Myocyte (in vitro differentiated cells): ENCODE results near the gene USP35. TPM values are rescaled to one million over a fixed set of nuclear protein-coding genes. Genes with fewer than 3 reads are reported as not detected.
"Not testable (repeated sequence)": the region's sequence is repeated elsewhere in the genome, so short reads cannot be mapped to it uniquely, and the experiment has no call there.

ENCODE experiments used
- DNase-seq: peaks from one replicate; pipeline ENCODE4 v3.0.0-alpha.2; 2012; ENCODE audit warnings: low read depth
- total RNA-seq: library from RNA; depleted of rRNA; stranded (reverse); fragments of >200 nt; gene quantifications from 2 replicates; pipeline ENCODE4 v1.2.3, GENCODE V29; 2014

The USP35 gene
- total RNA-seq, 1 donor from 2014 or later: 8.1 TPM

DNA sequence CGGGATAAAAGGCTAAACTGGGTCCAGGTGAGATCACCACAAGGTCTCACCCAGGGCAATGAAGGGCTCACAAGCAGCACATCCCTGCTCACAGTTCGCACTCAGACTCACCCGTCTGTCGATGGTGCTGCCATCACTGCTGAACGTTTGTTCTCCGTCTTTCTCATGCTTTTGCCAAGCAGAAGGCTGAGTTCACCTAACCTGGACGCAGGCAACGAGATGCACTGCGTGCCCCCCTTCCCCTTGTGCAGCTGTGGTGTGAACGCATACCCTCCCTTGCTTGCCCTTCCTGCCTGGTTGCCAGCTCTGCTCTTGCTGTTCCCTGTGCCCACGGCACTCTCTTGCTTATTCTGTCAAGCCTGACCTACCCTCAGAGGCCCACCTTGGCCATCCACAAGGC is 18.3 kb upstream of the USP35 start:
- DNase-seq: no peak

DNA sequence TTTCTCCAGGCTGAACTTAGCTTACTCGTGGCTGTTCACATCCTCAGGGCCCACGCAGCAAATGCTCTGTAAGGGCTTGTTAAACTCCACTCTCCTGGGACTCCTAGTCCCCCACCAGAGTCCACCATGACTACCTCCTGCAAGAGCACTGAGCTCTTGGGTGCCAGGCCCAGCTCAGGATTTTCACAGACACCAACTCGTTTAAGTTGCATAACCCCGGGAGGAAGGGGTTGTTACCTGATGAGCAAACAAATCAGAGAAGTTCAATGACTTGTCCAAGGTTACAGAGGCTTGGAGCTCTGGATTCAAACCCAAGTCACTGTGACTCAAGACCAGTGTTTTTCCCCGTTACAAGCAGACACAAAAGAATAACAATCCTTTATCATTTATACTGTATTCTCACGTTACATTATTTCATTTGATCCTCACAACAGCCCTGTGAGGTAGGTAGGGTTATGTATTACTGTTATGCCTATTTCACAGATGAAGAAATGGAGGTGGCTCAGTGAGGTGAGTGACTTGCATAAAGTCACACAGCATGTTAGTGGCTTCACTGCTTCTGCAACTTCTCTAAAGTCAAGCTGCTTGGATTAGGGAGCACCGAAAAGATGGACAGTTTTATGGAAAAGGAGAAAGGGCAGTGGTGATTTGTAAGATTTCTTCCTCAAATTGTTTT is 17.7 kb upstream of the USP35 start:
- DNase-seq: no peak

DNA sequence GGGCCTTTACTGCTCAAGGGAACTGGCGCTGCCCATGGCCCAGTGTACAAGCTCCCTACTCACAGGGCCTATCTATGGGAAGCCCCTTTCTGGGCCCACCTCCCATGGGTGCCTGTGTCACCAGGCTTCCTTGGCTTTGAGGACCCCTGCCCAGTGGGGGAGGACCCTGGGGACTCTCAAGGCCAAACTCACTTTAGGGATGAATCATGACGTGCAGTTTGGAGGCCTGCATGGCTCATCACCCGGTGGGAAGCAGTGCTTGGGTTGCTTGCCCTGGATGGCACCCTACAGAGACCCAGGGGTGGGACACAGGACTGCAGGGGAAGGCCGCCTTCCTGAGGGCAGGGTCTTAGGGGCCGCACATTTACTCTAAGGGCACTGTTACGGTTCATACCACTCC is 16.8 kb upstream of the USP35 start:
- no peak for DNase-seq

DNA sequence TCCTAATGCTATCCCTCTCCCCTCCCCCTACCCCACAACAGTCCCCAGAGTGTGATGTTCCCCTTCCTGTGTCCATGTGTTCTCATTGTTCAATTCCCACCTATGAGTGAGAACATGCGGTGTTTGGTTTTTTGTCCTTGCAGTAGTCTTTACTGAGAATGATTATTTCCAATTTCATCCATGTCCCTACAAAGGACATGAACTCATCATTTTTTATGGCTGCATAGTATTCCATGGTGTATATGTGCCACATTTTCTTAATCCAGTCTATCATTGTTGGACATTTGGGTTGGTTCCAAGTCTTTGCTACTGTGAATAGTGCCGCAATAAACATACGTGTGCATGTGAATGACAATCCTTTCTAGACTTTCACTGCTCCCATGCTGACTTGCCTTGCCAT is 12.9 kb upstream of the USP35 start:
- DNase-seq: not testable (repeated sequence)

DNA sequence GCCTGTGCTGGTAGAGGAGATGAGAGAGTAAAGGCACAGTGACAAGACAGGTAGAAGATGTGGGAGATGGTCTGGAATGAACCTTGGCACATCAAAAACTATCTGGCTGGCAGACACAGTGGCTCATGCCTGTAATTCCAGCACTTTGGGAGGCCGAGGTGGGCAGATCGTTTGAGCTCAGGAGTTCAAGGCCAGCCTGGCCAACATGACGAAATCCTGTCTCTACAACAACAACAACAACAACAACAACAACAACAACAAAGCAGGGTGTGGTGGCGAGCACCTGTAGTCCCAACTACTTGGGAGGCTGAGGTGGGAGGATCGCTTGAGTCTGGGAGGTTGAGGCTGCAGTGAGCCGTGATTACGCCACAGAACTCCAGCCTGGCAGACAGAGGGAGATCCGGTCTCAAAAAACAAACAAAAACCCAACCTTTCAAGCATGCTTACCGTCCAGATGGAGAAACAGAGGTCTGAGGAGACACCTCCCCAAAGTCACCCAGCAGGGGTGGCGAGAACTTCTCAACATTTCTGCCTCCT is 12.0 kb upstream of the USP35 start:
- no peak for DNase-seq

DNA sequence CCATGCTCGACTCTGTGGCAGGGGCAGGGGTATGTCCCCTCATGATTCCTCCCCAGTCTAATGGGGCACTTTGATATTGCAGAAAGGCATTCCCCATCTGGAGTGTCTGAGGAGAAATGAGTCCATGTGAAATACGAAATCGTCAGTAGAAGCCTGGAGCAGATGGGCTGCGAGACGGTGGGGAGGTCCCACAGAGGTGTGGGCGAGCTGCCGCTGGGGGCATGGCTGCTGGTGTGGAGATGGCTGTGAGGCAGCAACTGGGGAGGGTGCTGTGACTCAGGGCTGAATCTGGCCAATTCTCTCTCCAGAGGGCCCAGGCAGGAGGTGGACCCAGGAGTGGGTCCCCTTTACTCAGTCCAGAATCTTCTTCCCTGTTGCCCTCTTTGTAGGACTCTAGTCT is 11.5 kb upstream of the USP35 start:
- no peak for DNase-seq

DNA sequence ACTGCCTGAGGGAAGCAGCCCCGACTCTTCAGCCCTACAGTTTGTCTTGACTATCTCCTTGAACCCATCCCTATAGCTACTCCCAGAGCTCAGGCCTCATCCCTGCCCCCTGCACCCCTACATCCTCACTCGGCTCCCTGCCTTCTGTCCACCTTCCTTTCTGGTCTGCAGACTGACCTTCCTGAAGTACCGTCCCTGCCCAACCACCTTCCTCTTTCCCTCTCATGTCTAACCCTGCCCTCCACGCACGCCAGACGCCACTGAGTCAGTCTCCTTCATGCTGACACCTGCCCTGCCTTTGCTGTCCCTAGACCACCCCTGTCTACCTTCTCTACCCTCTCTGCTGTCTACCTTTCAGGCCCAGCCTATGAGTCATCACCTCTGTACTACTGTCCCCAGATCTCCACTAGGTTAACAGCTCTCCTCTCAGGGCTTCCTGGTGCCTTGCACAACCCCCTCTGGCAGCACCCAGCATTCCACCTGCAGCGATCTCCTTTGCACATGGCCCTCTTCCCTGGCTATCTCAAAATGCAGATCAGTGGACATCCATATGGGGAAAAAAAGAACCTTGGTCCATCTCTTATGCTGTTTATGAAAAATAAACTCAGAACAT is 9.2 kb upstream of the USP35 start:
- DNase-seq: no peak

DNA sequence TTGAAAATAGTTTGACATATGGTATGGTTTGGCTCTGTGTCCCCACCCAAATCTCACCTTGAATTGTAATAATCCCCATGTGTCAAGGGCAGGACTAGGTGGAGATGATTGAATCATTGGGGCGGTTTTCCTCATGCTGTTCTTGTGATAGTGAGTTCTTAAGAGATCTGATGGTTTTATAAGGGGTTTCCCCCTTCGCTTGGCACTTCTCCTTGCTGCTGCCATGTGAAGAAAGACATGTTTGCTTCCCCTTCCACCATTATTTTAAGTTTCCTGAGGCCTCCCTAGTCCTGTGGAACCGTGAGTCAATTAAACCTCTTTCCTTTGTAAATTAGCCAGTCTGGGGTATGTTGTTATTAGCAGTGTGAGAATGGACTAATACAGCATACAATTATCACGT is 8.0 kb upstream of the USP35 start:
- DNase-seq: no peak

DNA sequence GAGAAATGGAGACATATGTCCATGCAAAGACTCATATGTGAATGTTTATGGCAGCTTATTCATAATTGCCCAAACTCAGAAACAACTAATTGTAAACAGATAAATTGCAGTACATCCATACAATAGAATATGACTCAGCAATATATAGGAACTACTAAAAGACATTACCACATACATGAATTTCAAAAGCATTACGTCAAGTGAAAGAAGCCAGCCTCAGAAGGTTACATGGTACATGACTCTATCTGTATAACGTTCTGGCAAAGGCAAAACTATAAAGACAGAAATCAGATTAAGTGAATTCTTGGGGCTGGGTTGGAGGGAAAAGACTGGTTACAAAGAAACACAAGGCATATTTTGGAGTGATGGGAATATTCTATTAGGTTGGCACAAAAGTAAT is 7.5 kb upstream of the USP35 start:
- DNase-seq: no peak

DNA sequence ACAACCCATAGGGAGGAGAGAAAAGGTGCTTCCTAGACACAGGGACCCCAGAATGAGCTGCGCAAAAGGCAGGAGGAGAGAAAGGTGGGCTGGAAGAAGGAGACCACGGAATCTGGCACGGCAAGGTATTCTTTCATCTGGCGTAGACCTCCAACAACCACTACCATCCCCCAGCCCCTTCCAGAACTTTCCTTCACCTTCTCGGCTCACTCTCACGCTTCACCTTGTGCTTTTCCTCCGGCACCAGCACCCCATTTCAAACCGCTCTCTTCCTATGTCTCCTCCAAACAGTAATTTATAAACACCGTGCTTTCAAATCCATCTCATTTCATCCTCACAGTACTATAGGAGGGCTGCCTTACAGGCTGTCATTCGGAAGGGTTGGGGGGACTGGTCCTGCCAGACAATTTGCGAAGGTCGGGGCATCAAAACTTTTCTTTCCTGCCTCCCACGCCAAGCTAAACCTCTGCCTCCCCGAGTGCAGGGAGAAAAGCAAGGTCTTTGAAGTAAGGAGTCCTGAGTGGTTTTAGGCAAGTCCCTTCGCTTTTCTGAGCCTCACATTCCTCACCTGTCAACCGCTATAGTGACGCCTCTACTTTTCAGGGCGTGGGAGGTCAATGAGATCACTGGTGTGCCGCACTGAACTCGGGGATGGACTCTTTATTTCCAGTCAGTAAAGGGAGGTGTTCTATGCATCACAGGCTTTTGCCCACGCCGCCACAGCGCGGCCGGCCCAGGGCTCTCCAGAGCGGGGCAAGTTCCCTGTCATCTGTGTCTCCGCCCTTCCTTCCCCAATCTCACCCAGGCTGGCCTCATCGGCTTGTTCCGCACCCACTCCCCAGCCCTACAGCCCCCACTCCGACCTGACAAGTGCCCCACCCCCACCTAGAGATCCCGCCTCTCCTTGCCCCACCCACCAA is 1.1 kb upstream of the USP35 start:
- no peak for DNase-seq

DNA sequence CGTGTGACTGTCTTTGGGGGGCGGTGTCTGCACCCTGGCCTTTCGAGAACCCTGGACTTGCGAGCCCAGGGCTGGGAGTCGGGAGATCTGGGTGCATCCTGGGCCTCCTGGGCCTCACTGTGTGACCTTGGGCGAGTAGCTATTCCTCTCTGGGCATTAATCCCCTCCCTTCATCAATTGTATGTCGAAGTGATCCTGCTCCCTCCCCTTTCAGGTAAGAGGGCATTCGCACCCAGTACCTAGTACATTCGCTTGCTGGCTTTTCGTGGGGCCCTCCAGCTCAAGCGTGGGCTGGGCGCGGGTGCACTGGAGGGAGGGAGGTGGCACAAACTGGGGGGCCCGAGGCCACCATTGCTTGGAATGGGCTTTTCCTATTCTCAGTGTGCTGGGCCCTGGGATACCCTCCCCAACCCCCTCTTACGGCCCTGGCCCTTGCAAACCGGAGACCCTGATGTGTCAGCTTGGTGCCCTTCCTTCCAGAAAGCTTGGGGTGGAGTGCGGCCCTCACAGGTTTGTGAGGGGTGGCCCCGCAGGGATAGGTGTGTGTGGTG is 530 bp downstream of the USP35 start:
- no peak for DNase-seq

DNA sequence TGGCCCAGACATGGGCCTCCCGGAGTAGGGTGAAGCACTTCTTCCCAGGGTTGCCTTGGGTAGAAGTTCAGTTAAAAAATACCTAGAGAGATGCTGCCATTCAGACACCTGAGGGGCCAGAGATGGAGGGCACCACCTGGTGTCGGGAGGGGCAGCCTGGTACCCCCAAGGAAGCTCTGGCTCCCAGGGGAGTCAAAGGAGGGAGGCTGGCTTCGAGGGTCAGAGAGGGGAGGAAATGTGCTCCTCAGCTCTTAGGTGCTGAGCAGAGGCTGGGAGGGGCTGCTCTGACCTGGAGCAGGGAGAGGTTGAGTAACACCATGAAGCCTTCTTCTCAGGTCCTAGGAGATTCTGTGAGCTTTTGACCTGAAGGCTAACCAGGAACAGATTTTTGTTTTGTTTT is 1.1 kb downstream of the USP35 start:
- DNase-seq: no peak

DNA sequence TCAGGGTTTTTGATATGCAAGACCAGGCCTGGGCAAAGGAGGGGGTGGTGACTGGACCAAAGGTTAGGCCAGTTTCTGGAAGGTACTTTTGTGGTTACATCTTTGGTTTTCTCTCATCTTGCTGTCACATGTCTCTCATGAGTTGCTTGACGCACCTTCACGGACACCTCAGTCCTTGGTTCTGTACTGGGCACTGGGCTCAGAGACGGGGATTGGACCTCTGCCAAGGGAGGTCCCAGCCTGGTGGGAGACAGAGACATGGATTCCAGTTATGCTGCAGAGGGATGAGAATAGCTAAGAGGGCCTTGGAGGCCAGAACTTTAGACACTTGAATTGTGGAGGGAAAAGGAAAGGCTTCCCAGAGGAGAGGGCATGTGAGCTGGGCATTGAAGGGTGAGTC is 1.7 kb downstream of the USP35 start:
- DNase-seq: no peak

DNA sequence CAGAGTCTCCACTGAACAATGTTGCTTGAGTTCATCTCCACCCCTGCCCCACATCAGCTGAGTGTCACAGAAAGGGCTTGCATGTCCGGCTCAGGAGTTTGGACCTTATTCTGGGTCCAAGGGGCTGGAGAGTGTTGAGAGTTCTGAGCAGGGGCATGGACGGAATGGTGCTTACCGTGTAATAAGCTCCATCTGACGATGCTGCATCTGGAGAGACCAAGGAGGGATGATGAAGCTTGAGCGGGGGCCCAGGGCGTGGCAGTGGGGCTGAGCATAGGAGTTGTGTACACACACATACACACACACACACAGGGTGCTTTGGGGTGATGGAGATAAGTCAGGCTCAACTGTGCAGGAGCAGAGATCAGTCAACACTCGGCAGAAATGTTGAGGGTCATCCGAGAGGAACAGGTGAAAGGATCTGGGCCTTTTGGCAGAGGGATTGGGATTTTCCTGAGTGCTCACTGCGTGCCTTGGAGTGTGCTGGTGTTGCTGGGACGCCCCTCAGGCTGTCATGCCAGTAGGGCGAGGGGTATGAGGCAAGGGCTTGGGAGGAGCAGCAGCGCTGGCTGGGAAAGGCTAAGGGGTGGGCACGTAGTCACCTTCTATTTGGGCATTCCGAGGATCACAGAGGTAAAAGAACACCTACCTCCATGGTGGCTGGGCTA is 2.3 kb downstream of the USP35 start:
- DNase-seq: no peak

DNA sequence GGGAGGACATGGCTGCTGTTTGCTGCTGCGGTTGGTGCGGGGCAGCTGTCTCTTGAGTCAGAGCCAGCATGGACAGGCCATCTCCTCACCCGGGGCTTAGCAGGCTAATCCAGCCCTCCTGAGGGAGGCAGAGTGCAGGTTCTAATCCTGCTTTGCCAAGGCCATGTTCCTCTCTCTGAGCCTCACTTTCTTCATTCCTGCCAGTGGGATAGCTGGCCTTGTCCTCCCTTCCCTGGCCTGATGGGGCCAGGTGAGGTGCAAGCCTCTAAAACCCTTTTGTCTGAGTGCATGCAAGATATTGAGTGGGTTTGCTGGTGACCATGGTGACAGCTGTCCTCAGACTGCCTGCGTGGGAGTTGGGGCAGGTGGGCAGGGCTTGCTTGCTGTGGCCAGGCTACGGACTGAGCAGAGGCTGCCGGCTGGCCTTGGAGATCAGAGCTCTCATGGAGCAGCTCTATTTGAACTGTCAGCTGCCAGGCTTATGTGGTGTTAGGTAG is 3.6 kb downstream of the USP35 start:
- peak; percentile 91 for DNase-seq

DNA sequence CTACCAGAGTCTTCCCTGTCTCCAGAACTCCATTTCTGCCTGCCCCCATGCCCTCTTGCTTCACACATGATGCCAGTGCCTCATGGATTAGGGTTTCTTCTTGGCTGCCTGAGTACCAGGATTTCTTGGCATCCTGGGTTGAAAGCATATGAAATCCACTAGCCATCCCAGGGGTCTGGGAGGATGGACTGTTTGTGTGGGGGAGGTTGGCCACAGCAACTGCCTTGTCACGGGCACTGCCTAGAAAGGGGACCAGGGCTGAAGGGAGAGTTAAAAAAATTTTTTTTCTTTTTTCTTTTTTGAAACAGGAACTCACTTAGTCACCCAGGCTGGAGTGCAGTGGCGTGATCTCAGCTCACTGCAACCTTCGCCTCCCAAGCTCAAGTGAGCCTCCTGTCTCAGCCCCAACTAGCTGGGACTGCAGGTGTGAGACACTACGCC is 4.2 kb downstream of the USP35 start:
- DNase-seq: no peak

DNA sequence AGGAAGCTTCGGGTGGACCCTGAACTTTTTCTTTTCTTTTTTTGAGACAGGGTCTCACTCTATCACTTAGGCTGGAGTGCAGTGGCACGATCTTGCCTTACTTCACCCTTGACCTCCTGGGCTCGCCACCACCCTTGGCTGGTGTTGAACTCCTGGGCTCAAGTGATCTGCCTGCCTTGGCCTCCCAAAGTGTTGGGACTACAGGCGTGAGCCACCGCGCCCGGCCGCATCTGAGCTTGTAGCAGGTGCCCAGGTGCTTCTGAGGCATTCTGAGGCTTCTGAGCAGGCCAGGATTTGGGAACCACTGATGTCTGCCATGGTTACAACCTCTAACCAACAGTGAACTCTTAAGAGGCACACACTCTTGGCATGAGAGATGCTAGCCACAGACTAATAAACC is 5.1 kb downstream of the USP35 start:
- DNase-seq: peak; percentile 35

DNA sequence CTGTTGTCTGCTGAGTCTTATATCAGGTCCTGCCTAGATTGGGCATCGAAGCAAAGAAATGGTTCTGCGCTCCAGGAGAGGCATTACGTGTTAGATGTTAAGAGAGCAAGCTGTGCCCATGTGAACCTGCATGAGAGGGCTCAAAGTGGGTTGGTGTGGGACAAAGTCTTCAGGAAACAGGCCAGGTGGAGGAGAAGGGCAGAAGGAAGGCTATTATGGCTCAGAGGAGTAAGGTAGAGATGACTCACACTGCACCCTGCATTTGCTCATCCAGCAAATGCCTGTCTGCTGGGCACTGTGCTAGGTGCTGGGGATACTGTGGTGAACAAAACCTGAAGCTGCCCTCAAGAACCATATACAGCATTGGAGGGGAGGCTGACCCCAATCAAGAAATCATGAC is 5.8 kb downstream of the USP35 start:
- no peak for DNase-seq

DNA sequence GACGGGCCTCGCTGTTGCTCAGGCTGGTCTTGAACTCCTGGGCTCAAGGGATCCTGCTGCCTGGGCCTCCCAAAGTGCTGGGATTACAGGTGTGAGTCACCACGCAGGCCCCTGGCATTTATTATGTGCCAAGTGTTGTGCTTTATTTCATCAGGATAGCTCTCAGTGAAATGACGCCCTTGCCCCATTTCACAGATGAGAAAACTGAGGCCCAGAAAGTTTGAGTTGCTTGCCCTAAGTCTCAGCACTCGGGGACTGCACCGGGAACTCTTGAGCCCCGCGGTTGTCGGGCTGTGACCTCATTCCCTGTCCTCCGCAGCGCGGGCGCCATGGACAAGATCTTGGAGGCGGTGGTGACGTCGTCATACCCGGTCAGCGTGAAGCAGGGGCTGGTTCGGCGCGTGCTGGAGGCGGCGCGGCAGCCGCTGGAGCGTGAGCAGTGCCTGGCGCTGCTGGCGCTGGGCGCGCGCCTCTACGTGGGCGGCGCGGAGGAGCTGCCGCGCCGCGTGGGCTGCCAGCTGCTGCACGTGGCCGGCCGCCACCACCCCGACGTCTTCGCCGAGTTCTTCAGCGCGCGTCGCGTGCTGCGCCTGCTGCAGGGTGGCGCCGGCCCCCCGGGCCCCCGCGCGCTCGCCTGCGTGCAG is 7.3 kb downstream of the USP35 start:
- DNase-seq: no peak

DNA sequence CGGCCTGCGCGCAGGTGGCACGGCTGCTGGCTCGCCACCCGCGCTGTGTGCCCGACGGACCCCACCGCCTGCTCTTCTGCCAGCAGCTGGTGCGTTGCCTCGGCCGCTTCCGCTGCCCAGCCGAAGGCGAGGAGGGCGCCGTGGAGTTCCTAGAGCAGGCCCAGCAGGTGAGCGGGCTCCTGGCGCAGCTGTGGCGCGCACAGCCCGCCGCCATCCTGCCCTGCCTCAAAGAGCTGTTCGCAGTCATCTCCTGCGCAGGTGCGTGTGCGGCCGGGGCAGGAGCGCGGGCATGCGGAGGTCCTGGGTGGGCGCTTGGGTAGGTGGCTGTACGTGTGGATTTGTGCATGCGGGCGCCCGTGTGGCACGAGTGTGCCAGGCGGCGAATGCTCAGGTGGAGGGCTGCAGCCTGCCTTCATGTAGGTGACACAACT is 8.0 kb downstream of the USP35 start:
- no peak for DNase-seq
